NCI-H460 (cell line): ENCODE results near the gene CDYL2. TPM values are rescaled to one million over a fixed set of nuclear protein-coding genes. Genes with fewer than 3 reads are reported as not detected.
"Not testable (repeated sequence)": the region's sequence is repeated elsewhere in the genome, so short reads cannot be mapped to it uniquely, and the experiment has no call there.

Experiments
- DNase-seq: peaks from one replicate; pipeline ENCODE4 v3.0.0-alpha.2; 2016; ENCODE audit warnings: low read depth; ENCODE audit errors: extremely low read depth
- polyA plus RNA-seq: library from polyadenylated mRNA; depleted of rRNA; stranded (reverse); fragments of >200 nt; gene quantifications from 2 replicates; pipeline ENCODE4 v1.2.3, GENCODE V29; 2014; cell fraction: nucleus; rRNA removed
- total RNA-seq: library from RNA; depleted of rRNA; stranded (reverse); fragments of >200 nt; shearing (Covaris generic); gene quantifications from 2 replicates; pipeline ENCODE4 v1.2.3, GENCODE V29; 2014; rRNA removed

CDYL2 gene
- 0.20 and 0.25 TPM in 2 replicates for total RNA-seq
- polyA plus RNA-seq = 0.03 TPM in 1 of 2 replicates, not detected in the other

GRCh38 chr16:80804526-80805383 is at the start of gene CDYL2:
Gene CDYL2, minus strand, starts transcription at chr16:80804598. Its CDS starts 425 bp downstream, at chr16:80804173.
- peak; percentile 17 for DNase-seq

GRCh38 chr16:80852261-80852872 is 48.0 kb upstream of the CDYL2 start:
- DNase-seq = no peak

GRCh38 chr16:80851831-80852230 is 47.4 kb upstream of the CDYL2 start:
- no peak for DNase-seq

GRCh38 chr16:80850757-80851156 is 46.4 kb upstream of the CDYL2 start:
- DNase-seq = no peak

GRCh38 chr16:80848862-80849261 is 44.5 kb upstream of the CDYL2 start:
- DNase-seq = no peak

GRCh38 chr16:80846680-80847079 is 42.3 kb upstream of the CDYL2 start:
- no peak for DNase-seq

GRCh38 chr16:80846275-80846674 is 41.9 kb upstream of the CDYL2 start:
- DNase-seq = no peak

GRCh38 chr16:80844395-80844794 is 40.0 kb upstream of the CDYL2 start:
- DNase-seq = no peak

GRCh38 chr16:80841231-80841630 is 36.8 kb upstream of the CDYL2 start:
- no peak for DNase-seq

- no peak for DNase-seq
These were observed 33.2 kb upstream of the CDYL2 start for GRCh38 chr16:80837533-80838147.

- DNase-seq = no peak
These were observed 32.4 kb upstream of the CDYL2 start for GRCh38 chr16:80836846-80837245.

- DNase-seq = no peak
These were observed 31.8 kb upstream of the CDYL2 start for GRCh38 chr16:80836202-80836601.

GRCh38 chr16:80831039-80831438 is 26.6 kb upstream of the CDYL2 start:
- no peak for DNase-seq

GRCh38 chr16:80828495-80828894 is 24.1 kb upstream of the CDYL2 start:
- no peak for DNase-seq

- DNase-seq = no peak
These were observed 22.6 kb upstream of the CDYL2 start for GRCh38 chr16:80827007-80827406.

- DNase-seq = no peak
These were observed 21.0 kb upstream of the CDYL2 start for GRCh38 chr16:80825365-80825758.

- peak; percentile 47 for DNase-seq
These were observed 20.4 kb upstream of the CDYL2 start for GRCh38 chr16:80824623-80825364.

GRCh38 chr16:80819988-80820387 is 15.6 kb upstream of the CDYL2 start:
- no peak for DNase-seq

GRCh38 chr16:80816356-80816755 is 12.0 kb upstream of the CDYL2 start:
- DNase-seq = no peak

GRCh38 chr16:80815278-80815677 is 10.9 kb upstream of the CDYL2 start:
- not testable (repeated sequence) for DNase-seq

GRCh38 chr16:80812593-80812992 is 8.2 kb upstream of the CDYL2 start:
- no peak for DNase-seq
